PC-3 (cell line): ENCODE data around the gene EGLN1. TPM values are rescaled to one million over a fixed set of nuclear protein-coding genes. Genes with fewer than 3 reads are reported as not detected.

Experiments
- ATAC-seq: fragments of 200-7000 bp; cut with Tn5 transposase; 2 replicates; pipeline ENCODE4 v1.9.1; 2020; ENCODE audit warnings: mild to moderate bottlenecking, moderate library complexity
- BruUV-seq: library from RNA; stranded (reverse); fragments of 400-500 nt; replicated peaks from 2 replicates; lab custom pipeline; 2021; lab: Mats Ljungman, UMichigan
- CTCF ChIA-PET: fragments of 300-600 bp; sonication (Branson Sonifier 250); formaldehyde crosslinking; loops from one replicate; lab custom pipeline; 2022; ENCODE audit warnings: antibody characterized with exemption; lab: Charles Lee
- POLR2A ChIA-PET: fragments of 300-600 bp; sonication (Branson Sonifier 250); formaldehyde crosslinking; loops from one replicate; lab custom pipeline; 2022; ENCODE audit warnings: antibody characterized with exemption; ENCODE audit not compliant: unreplicated experiment; lab: Charles Lee
- DNase-seq: peaks from one replicate; pipeline ENCODE4 v3.0.0-alpha.2; 2015
- H2AFZ ChIP-seq: fragments of 300-600 bp; sonication (generic); 2 replicates; pipeline ENCODE4 v1.6.0; 2016; ENCODE audit warnings: antibody characterized with exemption, low read length
- H3F3A ChIP-seq: fragments of 300-600 bp; sonication (generic); one replicate; pipeline ENCODE4 v1.6.0; 2017; ENCODE audit warnings: antibody characterized with exemption, low read length, control low read depth, mild to moderate bottlenecking; ENCODE audit not compliant: unreplicated experiment
- H3K27ac ChIP-seq: fragments of 300-600 bp; sonication (generic); 2 replicates; pipeline ENCODE4 v1.5.1; 2016; ENCODE audit warnings: mild to moderate bottlenecking, low read length
- H3K27me3 ChIP-seq: fragments of 300-600 bp; sonication (generic); 2 replicates; pipeline ENCODE4 v1.6.1; 2016; ENCODE audit warnings: low read length, mixed read lengths
- H3K36me3 ChIP-seq: fragments of 300-600 bp; sonication (generic); 2 replicates; pipeline ENCODE4 v1.6.1; 2016; ENCODE audit warnings: low read depth, mixed run types, low read length, mixed read lengths
- H3K4me1 ChIP-seq: fragments of 300-600 bp; sonication (generic); 2 replicates; pipeline ENCODE4 v1.5.1; 2016; ENCODE audit warnings: low read length; ENCODE audit not compliant: insufficient read depth
- H3K4me2 ChIP-seq: fragments of 300-600 bp; sonication (generic); 2 replicates; pipeline ENCODE4 v1.6.0; 2016; ENCODE audit warnings: low read length
- H3K4me3 ChIP-seq: fragments of 300-600 bp; sonication (generic); 2 replicates; pipeline ENCODE4 v1.5.1; 2016; ENCODE audit warnings: mild to moderate bottlenecking, low read length, mixed read lengths
- H3K79me2 ChIP-seq: fragments of 300-600 bp; sonication (generic); 2 replicates; pipeline ENCODE4 v1.6.1; 2017; ENCODE audit warnings: low read length, mixed read lengths
- H3K9ac ChIP-seq: fragments of 300-600 bp; sonication (generic); 2 replicates; pipeline ENCODE4 v1.6.0; 2016; ENCODE audit warnings: mild to moderate bottlenecking, low read length
- H3K9me2 ChIP-seq: fragments of 300-600 bp; sonication (generic); replicated peaks from 2 replicates; pipeline ENCODE4 v1.6.1; 2016; ENCODE audit warnings: mixed run types, low read length, mixed read lengths
- H3K9me3 ChIP-seq: fragments of 300-600 bp; sonication (generic); 2 replicates; pipeline ENCODE4 v1.6.1; 2016; ENCODE audit warnings: low read length, mixed read lengths
- H4K20me1 ChIP-seq: fragments of 300-600 bp; sonication (generic); 2 replicates; pipeline ENCODE4 v1.6.1; 2016; ENCODE audit warnings: low read length, mixed read lengths
- EZH2 ChIP-seq: fragments of 300-600 bp; sonication (generic); IDR thresholded peaks from one replicate; pipeline ENCODE4 v1.6.1; 2017; ENCODE audit warnings: antibody characterized with exemption, mild to moderate bottlenecking, low read length; ENCODE audit not compliant: unreplicated experiment
- EZH2phosphoT487 ChIP-seq: fragments of 300-600 bp; sonication (generic); IDR thresholded peaks from 2 replicates; pipeline ENCODE4 v1.6.1; 2018; ENCODE audit warnings: mild to moderate bottlenecking, antibody characterized with exemption, low read length, borderline replicate concordance
- intact Hi-C: fragments of 100-400 bp; cut with micrococcal nuclease; formaldehyde crosslinking; loops from 2 replicates; pipeline ENCODE4 v1.9.0; 2023
- total RNA-seq: library from RNA; depleted of rRNA; stranded (reverse); fragments of >200 nt; gene quantifications from 2 replicates; pipeline ENCODE4 v1.2.3, GENCODE V29; 2014
- TF ChIP-seq, protein P1 (sequence below): fragments of 300-600 bp; sonication (generic); conservative IDR thresholded peaks from 2 replicates; pipeline ENCODE4 v1.5.1; 2017; ENCODE audit warnings: antibody characterized with exemption, low read depth, mild to moderate bottlenecking, low read length

EGLN1 gene
- total RNA-seq, 1 experiment from 2014 or later = 37.0 TPM

DNA sequence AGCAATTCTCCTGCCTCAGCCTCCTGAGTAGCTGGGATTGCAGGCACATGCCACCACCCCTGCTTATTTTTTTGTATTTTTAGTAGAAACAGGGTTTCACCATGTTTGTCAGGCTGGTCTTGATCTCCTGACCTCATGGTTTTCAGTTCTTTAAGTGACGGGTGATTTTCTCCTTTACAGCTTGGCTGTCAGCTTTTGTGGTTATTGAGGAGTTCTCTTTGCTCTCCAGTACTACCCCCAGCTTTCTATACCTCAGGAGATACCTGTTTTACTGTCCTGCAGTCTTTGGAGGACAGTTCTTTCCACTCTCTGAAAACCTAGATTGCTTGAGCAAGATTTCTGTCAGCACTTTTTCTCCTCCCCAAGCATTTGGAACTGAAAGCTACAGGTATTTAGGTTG is 45.9 kb upstream of the EGLN1 start:
- intact Hi-C loops = no loop called here
- Histone ChIP-seq H3K4me2 (no peak overlapping the region), H3K4me1 (no peaks in the 10 kb centered on the region), H3F3A (no peaks in the 10 kb centered on the region), H3K9ac (no peak overlapping the region), H3K9me2 (no peaks in the 10 kb centered on the region), H3K79me2 (no peaks in the 10 kb centered on the region), H4K20me1 (no peaks in the 10 kb centered on the region), H3K36me3 (no peaks in the 10 kb centered on the region), H2AFZ (no peak overlapping the region), H3K9me3 (no peaks in the 10 kb centered on the region), H3K4me3 (no peak overlapping the region), H3K27ac (no peak overlapping the region), H3K27me3 (no peaks in the 10 kb centered on the region)
- CTCF ChIA-PET = no interaction called here
- TF ChIP-seq EZH2 (no peak), EZH2phosphoT487 (no peak)
- TF ChIP-seq, protein P1, sequence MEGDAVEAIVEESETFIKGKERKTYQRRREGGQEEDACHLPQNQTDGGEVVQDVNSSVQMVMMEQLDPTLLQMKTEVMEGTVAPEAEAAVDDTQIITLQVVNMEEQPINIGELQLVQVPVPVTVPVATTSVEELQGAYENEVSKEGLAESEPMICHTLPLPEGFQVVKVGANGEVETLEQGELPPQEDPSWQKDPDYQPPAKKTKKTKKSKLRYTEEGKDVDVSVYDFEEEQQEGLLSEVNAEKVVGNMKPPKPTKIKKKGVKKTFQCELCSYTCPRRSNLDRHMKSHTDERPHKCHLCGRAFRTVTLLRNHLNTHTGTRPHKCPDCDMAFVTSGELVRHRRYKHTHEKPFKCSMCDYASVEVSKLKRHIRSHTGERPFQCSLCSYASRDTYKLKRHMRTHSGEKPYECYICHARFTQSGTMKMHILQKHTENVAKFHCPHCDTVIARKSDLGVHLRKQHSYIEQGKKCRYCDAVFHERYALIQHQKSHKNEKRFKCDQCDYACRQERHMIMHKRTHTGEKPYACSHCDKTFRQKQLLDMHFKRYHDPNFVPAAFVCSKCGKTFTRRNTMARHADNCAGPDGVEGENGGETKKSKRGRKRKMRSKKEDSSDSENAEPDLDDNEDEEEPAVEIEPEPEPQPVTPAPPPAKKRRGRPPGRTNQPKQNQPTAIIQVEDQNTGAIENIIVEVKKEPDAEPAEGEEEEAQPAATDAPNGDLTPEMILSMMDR = no peak
- DNase-seq (no peak), ATAC-seq (no peak)
- BruUV-seq = no TSS peak
- POLR2A ChIA-PET = no interaction called here

DNA sequence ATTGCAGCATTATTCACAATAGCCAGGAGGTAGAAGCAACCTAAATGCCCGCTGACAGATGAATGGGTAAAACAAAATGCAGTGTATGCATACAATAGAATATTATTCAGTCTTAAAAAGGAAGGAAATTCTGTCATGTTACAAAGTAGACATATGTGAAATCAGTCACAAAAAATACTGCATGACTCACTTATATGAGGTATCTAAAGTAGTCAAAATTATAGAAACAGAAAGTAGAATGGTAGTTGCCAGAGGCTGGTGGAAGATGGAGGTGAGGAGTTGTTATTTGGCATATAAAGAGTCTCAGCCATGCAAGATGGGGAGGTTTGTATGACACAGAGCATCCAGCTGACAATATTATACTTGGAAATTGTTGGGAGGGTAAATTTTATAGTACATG is 43.0 kb upstream of the EGLN1 start:
- Histone ChIP-seq H3K27me3 (no peaks in the 10 kb centered on the region), H3K9me3 (no peaks in the 10 kb centered on the region), H3K4me2 (no peak overlapping the region), H3K4me3 (no peak overlapping the region), H4K20me1 (no peaks in the 10 kb centered on the region), H3K4me1 (no peaks in the 10 kb centered on the region), H3K79me2 (no peaks in the 10 kb centered on the region), H3K9me2 (no peaks in the 10 kb centered on the region), H2AFZ (no peak overlapping the region), H3K9ac (no peak overlapping the region), H3K36me3 (no peaks in the 10 kb centered on the region), H3K27ac (no peak overlapping the region), H3F3A (no peaks in the 10 kb centered on the region)
- CTCF ChIA-PET = no interaction called here
- ATAC-seq (no peak), DNase-seq (no peak)
- TF ChIP-seq EZH2phosphoT487 = no peak
- TF ChIP-seq EZH2 = no peak
- TF ChIP-seq, protein P1 = no peak
- intact Hi-C loops = no loop called here
- no TSS peak for BruUV-seq
- POLR2A ChIA-PET = no interaction called here

DNA sequence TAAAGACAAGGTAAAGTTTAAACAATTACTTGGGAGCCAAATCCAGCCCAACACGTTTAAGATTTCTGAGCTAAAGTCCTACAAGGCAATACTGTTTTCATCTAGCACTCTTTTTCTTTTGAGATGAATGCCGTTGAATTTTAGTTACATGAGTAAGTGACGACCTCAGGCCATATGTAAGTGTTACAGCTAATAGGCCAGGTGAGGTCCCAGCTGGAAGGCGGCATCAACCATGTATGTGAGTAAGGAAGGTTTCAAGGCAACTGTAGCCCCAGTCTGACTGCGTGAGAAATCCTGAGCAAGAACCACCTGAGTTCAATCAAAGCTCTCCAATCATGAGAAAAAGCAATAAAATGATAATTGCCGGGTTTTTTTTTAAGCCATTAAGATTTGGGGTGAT is 41.5 kb upstream of the EGLN1 start:
- POLR2A ChIA-PET = no interaction called here
- no TSS peak for BruUV-seq

More for the DNA sequence above, 41.5 kb upstream of the EGLN1 start:
- H3K9me3 ChIP-seq = no peaks in the 10 kb centered on the region
- no peaks in the 10 kb centered on the region for H4K20me1 ChIP-seq
- no peak overlapping the region for H3K27ac ChIP-seq
- H3K4me2 ChIP-seq = no peak overlapping the region
- H2AFZ ChIP-seq = no peak overlapping the region
- intact Hi-C loops = no loop called here
- H3K27me3 ChIP-seq = no peaks in the 10 kb centered on the region
- H3K4me3 ChIP-seq = no peak overlapping the region
- CTCF ChIA-PET = no interaction called here
- no peaks in the 10 kb centered on the region for H3K9me2 ChIP-seq
- no peaks in the 10 kb centered on the region for H3K4me1 ChIP-seq
- no peak for DNase-seq
- no peaks in the 10 kb centered on the region for H3K79me2 ChIP-seq
- no peaks in the 10 kb centered on the region for H3F3A ChIP-seq
- H3K36me3 ChIP-seq = no peaks in the 10 kb centered on the region
- no peak for ATAC-seq
- TF ChIP-seq, protein P1 = no peak
- no peak for TF ChIP-seq EZH2
- no peak for TF ChIP-seq EZH2phosphoT487
- no peak overlapping the region for H3K9ac ChIP-seq
